ENCODE data around the gene STAP1. TPM values are rescaled to one million over a fixed set of nuclear protein-coding genes. Genes with fewer than 3 reads are reported as not detected.

STAP1 gene
- total and polyA plus RNA-seq, 10 of the 15 experiments (the other 5 are each of a cell fraction or from before 2014, with no cell fraction given) = 4.6 to 19.4 (median 9.4) TPM

DNA sequence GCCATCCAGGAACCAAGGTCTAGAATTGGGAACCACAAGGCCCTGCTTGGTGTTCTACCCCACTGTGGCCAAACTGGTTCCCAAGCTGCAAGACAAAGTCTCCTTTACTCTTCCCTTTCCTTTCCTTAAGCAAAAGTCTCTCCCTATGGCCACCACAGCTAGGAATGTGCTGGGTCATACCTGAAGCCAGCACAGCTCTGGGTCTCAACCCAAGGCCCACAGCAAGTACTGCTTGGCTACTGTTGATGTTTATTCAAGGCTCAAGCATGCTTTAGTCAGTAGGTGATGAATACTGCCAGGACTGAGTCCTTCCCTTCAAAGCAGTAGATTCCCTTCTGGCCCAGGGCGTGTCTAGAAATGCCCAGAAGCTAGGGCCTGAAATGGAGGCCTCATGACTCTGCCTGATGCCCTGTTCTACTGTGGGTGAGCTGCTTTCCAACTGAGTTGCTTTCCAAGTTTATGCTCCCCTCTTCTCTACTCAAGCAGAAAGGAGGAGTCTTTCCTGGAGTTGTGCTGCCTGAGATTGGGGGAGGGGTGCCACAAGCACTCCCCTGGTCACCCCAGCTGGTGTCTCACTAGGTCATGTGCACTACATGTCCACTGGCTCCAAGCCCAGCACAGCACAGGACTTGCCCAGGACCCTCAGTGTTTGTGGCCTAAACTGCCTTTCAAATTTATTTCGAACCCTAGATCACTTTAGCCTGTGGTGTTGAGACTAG, 44.9 kb downstream of the STAP1 start:
- no peak overlapping the region for H3K4me3 ChIP-seq
- no peaks in the 10 kb centered on the region for H4K20me1 ChIP-seq (ENCODE audit: control insufficient read depth, insufficient read depth)
- H3K9ac ChIP-seq (ENCODE audit: control insufficient read depth, insufficient read depth, low read length) = no peak overlapping the region
- no peak overlapping the region for H2AFZ ChIP-seq (ENCODE audit: control insufficient read depth, low read depth, low read length)
- no peaks in the 10 kb centered on the region for H3K27me3 ChIP-seq (replicated peaks in 1 of 2; ENCODE audit: control insufficient read depth in 2 of 2, insufficient read depth in 2 of 2, low read length in 1 of 2)
- no peaks in the 10 kb centered on the region for H3K79me2 ChIP-seq (ENCODE audit: control insufficient read depth, insufficient read depth, low read length)
- no peaks in the 10 kb centered on the region; a peak in 1 of 4 replicates for H3K36me3 ChIP-seq (ENCODE audit: control insufficient read depth in 2 of 2, insufficient read depth in 2 of 2, low read length in 1 of 2)
- ChIA-PET POLR2A (interaction anchor here (1.5 kb wide), 1 partner anchor 10 kb away, joined by 3 read pairs; no protein-coding TSS in a partner anchor), CTCF (interaction anchor here (1.0 kb wide), 1 partner anchor 29 kb away, joined by 3 read pairs; no protein-coding TSS in a partner anchor), RAD21 (ENCODE audit: unreplicated experiment) (no interaction called here), SMC1A (ENCODE audit: uncharacterized antibody, unreplicated experiment) (interaction anchor here (0.7 to 2.9 kb wide), 3 partner anchors 21 to 30 kb away, joined by 3 to 9 read pairs (median 3); no protein-coding TSS in a partner anchor)
- H3K4me1 ChIP-seq (ENCODE audit: control insufficient read depth, insufficient read depth, low read length) = no peaks in the 10 kb centered on the region
- in situ Hi-C loops (cut with MboI) (no loop called here), intact Hi-C loops (cut with micrococcal nuclease; ENCODE audit: unreplicated experiment) (no loop called here)
- no peaks in the 10 kb centered on the region; the same call in 2 of the 3 replicates for H3K9me3 ChIP-seq (replicated peaks; ENCODE audit: control insufficient read depth, insufficient read depth, low read length)
- DNase-seq (ENCODE audit: low read depth, low spot score) = no peak
- H3K4me2 ChIP-seq (ENCODE audit: control insufficient read depth, insufficient read depth) = no peak overlapping the region
- no peak for FAIRE-seq
- ATAC-seq = no peak; the same call in 2 of the 3 replicates
- BruUV-seq (replicated peaks) = no TSS peak
- TF ChIP-seq CHD4 (IDR thresholded peaks at IDR 0.05) = no peak
- TF ChIP-seq PML (IDR thresholded peaks at IDR 0.05; ENCODE audit: low read length) = no peak
- TF ChIP-seq HDAC6 (IDR thresholded peaks at IDR 0.05; ENCODE audit: unreplicated experiment) = no peak
- TF ChIP-seq, protein P1, sequence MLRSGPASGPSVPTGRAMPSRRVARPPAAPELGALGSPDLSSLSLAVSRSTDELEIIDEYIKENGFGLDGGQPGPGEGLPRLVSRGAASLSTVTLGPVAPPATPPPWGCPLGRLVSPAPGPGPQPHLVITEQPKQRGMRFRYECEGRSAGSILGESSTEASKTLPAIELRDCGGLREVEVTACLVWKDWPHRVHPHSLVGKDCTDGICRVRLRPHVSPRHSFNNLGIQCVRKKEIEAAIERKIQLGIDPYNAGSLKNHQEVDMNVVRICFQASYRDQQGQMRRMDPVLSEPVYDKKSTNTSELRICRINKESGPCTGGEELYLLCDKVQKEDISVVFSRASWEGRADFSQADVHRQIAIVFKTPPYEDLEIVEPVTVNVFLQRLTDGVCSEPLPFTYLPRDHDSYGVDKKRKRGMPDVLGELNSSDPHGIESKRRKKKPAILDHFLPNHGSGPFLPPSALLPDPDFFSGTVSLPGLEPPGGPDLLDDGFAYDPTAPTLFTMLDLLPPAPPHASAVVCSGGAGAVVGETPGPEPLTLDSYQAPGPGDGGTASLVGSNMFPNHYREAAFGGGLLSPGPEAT (IDR thresholded peaks at IDR 0.05; ENCODE audit: low read depth) = no peak
- TF ChIP-seq, protein P2, sequence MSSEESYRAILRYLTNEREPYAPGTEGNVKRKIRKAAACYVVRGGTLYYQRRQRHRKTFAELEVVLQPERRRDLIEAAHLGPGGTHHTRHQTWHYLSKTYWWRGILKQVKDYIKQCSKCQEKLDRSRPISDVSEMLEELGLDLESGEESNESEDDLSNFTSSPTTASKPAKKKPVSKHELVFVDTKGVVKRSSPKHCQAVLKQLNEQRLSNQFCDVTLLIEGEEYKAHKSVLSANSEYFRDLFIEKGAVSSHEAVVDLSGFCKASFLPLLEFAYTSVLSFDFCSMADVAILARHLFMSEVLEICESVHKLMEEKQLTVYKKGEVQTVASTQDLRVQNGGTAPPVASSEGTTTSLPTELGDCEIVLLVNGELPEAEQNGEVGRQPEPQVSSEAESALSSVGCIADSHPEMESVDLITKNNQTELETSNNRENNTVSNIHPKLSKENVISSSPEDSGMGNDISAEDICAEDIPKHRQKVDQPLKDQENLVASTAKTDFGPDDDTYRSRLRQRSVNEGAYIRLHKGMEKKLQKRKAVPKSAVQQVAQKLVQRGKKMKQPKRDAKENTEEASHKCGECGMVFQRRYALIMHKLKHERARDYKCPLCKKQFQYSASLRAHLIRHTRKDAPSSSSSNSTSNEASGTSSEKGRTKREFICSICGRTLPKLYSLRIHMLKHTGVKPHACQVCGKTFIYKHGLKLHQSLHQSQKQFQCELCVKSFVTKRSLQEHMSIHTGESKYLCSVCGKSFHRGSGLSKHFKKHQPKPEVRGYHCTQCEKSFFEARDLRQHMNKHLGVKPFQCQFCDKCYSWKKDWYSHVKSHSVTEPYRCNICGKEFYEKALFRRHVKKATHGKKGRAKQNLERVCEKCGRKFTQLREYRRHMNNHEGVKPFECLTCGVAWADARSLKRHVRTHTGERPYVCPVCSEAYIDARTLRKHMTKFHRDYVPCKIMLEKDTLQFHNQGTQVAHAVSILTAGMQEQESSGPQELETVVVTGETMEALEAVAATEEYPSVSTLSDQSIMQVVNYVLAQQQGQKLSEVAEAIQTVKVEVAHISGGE (CRISPR knock-in tag; IDR thresholded peaks at IDR 0.05) = no peak
- TF ChIP-seq, protein P3, sequence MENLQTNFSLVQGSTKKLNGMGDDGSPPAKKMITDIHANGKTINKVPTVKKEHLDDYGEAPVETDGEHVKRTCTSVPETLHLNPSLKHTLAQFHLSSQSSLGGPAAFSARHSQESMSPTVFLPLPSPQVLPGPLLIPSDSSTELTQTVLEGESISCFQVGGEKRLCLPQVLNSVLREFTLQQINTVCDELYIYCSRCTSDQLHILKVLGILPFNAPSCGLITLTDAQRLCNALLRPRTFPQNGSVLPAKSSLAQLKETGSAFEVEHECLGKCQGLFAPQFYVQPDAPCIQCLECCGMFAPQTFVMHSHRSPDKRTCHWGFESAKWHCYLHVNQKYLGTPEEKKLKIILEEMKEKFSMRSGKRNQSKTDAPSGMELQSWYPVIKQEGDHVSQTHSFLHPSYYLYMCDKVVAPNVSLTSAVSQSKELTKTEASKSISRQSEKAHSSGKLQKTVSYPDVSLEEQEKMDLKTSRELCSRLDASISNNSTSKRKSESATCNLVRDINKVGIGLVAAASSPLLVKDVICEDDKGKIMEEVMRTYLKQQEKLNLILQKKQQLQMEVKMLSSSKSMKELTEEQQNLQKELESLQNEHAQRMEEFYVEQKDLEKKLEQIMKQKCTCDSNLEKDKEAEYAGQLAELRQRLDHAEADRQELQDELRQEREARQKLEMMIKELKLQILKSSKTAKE (IDR thresholded peaks at IDR 0.05; ENCODE audit: low read depth, poor library complexity, severe bottlenecking) = no peak
- no peak for TF ChIP-seq POLR2AphosphoS2 (IDR thresholded peaks at IDR 0.05; ENCODE audit: low read depth, low read length)
- TF ChIP-seq, protein P4, sequence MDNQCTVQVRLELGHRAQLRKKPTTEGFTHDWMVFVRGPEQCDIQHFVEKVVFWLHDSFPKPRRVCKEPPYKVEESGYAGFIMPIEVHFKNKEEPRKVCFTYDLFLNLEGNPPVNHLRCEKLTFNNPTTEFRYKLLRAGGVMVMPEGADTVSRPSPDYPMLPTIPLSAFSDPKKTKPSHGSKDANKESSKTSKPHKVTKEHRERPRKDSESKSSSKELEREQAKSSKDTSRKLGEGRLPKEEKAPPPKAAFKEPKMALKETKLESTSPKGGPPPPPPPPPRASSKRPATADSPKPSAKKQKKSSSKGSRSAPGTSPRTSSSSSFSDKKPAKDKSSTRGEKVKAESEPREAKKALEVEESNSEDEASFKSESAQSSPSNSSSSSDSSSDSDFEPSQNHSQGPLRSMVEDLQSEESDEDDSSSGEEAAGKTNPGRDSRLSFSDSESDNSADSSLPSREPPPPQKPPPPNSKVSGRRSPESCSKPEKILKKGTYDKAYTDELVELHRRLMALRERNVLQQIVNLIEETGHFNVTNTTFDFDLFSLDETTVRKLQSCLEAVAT (IDR thresholded peaks at IDR 0.05) = no peak
- TF ChIP-seq BMI1 (IDR thresholded peaks at IDR 0.05; ENCODE audit: borderline replicate concordance) = no peak
- WGBS (ENCODE audit: insufficient coverage, insufficient replicate concordance, low lambda C conversion rate, missing lambda C conversion rate) = 97% methylated on average over 2 of the region's 2 CpGs
- H3K27ac ChIP-seq (ENCODE audit: control insufficient read depth, insufficient read depth) = no peak overlapping the region

All from GM12878 (cell line).